Calu3 (cell line): Measurements from ENCODE around the gene ERP44. TPM values are rescaled to one million over a fixed set of nuclear protein-coding genes. Genes with fewer than 3 reads are reported as not detected.

ENCODE experiments used
- BruUV-seq: library from RNA; stranded (reverse); fragments of 400-500 nt; replicated peaks from 2 replicates; lab custom pipeline; 2021; lab: Mats Ljungman, UMichigan
- CTCF ChIA-PET: fragments of 300-600 bp; sonication (Branson Sonifier 250); formaldehyde crosslinking; loops from one replicate; lab custom pipeline; 2022; ENCODE audit warnings: antibody characterized with exemption; lab: Charles Lee
- DNase-seq: peaks from one replicate; pipeline ENCODE4 v3.0.0; 2022
- H3K27ac Mint-ChIP-seq: one replicate; pipeline ENCODE4 v1.8.0; 2022; ENCODE audit warnings: mixed read lengths; ENCODE audit not compliant: unreplicated experiment
- H3K27me3 Mint-ChIP-seq: one replicate; pipeline ENCODE4 v1.8.0; 2022; ENCODE audit warnings: mixed read lengths; ENCODE audit not compliant: unreplicated experiment
- H3K36me3 Mint-ChIP-seq: one replicate; pipeline ENCODE4 v1.8.0; 2022; ENCODE audit warnings: mild to moderate bottlenecking, moderate library complexity, mixed read lengths; ENCODE audit not compliant: insufficient read depth, unreplicated experiment
- H3K4me1 Mint-ChIP-seq: one replicate; pipeline ENCODE4 v1.8.0; 2022; ENCODE audit warnings: mild to moderate bottlenecking, low read depth, mixed read lengths; ENCODE audit not compliant: unreplicated experiment
- H3K4me3 Mint-ChIP-seq: one replicate; pipeline ENCODE4 v1.8.0; 2022; ENCODE audit warnings: mild to moderate bottlenecking, low read depth, moderate library complexity, mixed read lengths; ENCODE audit not compliant: unreplicated experiment
- H3K9me3 Mint-ChIP-seq: one replicate; pipeline ENCODE4 v1.8.0; 2022; ENCODE audit warnings: low read depth, mixed read lengths; ENCODE audit not compliant: unreplicated experiment
- intact Hi-C: fragments of 100-400 bp; cut with micrococcal nuclease; formaldehyde crosslinking; loops from one replicate; pipeline ENCODE4 v1.10.0; 2022; ENCODE audit not compliant: unreplicated experiment
- total RNA-seq: library from RNA; stranded (reverse); gene quantifications from 2 replicates; pipeline ENCODE4 v1.2.3, GENCODE V29; 2022
- TF ChIP-seq, protein P1 (sequence below): fragments of 200-600 bp; IDR thresholded peaks from one replicate; pipeline ENCODE4 v1.8.0; 2022; ENCODE audit warnings: antibody characterized with exemption; ENCODE audit not compliant: unreplicated experiment

The ERP44 gene
- total RNA-seq, 1 experiment from 2014 or later, result 12.3 TPM

DNA sequence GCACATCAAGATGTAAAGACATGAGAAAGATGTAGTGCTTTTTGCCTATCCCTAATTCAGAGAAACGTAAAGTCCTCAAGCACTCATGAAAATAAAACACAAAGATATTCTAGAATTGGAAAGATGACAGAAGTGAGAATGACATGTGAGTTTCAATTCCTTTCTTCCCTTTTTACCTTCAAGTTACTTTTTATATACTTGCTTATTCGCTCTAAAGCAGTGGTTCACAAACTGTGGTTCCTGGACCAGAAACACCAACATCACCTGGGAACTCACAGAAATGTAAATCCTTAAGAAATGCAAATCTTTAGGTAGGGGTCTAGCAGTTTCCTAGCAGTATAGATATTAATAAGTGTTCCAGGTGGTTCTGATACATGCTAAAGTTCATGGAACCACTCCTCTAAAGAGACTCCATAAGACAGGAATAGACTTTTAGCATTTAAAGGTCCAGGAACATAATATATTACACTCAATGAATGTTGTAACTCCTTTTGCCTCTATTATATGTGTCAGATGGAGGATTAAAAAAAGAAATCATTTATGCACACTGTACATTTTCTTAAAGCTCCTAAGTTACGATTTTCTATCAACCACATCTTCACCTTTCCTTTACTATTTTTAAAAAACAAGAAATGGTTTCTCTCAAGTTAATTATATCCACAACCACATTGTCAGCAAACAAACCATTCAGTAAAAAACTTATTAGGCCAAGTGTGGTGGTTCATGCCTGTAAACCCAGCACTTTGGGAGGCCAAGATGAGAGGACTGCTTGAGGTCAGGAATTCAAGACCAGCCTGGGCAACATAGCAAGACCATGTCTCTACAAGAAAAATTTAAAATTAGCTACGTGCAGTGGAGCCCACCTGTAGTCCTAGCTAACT lies 39.9 kb downstream of the ERP44 start:
- intact Hi-C loops, result no loop called here
- H3K4me3 Mint-ChIP-seq, result no peak overlapping the region
- no peaks in the 10 kb centered on the region for H3K4me1 Mint-ChIP-seq
- H3K27me3 Mint-ChIP-seq, result no peaks in the 10 kb centered on the region
- CTCF ChIA-PET, result no interaction called here
- DNase-seq, result no peak
- no peaks in the 10 kb centered on the region for H3K36me3 Mint-ChIP-seq
- no peaks in the 10 kb centered on the region for H3K9me3 Mint-ChIP-seq
- TF ChIP-seq, protein P1, sequence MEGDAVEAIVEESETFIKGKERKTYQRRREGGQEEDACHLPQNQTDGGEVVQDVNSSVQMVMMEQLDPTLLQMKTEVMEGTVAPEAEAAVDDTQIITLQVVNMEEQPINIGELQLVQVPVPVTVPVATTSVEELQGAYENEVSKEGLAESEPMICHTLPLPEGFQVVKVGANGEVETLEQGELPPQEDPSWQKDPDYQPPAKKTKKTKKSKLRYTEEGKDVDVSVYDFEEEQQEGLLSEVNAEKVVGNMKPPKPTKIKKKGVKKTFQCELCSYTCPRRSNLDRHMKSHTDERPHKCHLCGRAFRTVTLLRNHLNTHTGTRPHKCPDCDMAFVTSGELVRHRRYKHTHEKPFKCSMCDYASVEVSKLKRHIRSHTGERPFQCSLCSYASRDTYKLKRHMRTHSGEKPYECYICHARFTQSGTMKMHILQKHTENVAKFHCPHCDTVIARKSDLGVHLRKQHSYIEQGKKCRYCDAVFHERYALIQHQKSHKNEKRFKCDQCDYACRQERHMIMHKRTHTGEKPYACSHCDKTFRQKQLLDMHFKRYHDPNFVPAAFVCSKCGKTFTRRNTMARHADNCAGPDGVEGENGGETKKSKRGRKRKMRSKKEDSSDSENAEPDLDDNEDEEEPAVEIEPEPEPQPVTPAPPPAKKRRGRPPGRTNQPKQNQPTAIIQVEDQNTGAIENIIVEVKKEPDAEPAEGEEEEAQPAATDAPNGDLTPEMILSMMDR, result no peak
- no TSS peak for BruUV-seq
- no peak overlapping the region for H3K27ac Mint-ChIP-seq

- BruUV-seq, result no TSS peak
- CTCF ChIA-PET, result no interaction called here
- Mint-ChIP-seq H3K27ac (no peak overlapping the region), H3K27me3 (no peaks in the 10 kb centered on the region), H3K36me3 (no peaks in the 10 kb centered on the region), H3K4me3 (no peak overlapping the region), H3K9me3 (no peaks in the 10 kb centered on the region), H3K4me1 (no peaks in the 10 kb centered on the region)
- intact Hi-C loops, result no loop called here
- DNase-seq, result no peak
- TF ChIP-seq, protein P1, result no peak
Measured at GRCh38 chr9:100057624-100058023, 41.2 kb downstream of the ERP44 start.

DNA sequence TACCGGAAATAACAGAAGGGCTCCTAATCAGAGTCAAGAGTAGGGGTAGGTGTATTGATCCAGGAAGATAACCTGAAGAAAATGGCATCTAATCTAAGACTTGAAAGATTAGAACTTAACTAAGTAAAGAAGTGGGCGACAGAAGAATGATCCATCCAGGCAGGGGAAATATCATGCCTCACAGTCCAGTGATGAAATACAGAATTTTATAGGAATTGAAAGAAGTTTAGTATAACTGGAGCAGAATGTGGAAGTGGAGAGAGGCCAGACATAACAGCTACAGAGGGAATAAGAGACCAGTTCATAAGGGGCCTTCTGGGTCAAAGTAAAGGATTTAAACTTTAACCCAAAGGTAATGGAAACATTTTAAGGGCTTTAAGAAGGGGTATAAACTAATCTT lies 42.2 kb downstream of the ERP44 start:
- DNase-seq, result no peak
- CTCF ChIA-PET, result no interaction called here
- no TSS peak for BruUV-seq
- Mint-ChIP-seq H3K4me1 (no peaks in the 10 kb centered on the region), H3K27ac (no peak overlapping the region), H3K27me3 (no peaks in the 10 kb centered on the region), H3K36me3 (no peaks in the 10 kb centered on the region), H3K4me3 (no peak overlapping the region), H3K9me3 (no peaks in the 10 kb centered on the region)
- TF ChIP-seq, protein P1, result no peak
- intact Hi-C loops, result no loop called here

GRCh38 chr9:100052375-100052774 lies 46.4 kb downstream of the ERP44 start:
- Mint-ChIP-seq H3K9me3 (no peaks in the 10 kb centered on the region), H3K27ac (no peak overlapping the region), H3K4me1 (no peaks in the 10 kb centered on the region), H3K36me3 (no peaks in the 10 kb centered on the region), H3K4me3 (no peak overlapping the region), H3K27me3 (no peaks in the 10 kb centered on the region)
- intact Hi-C loops, result no loop called here
- TF ChIP-seq, protein P1, result no peak
- DNase-seq, result no peak
- CTCF ChIA-PET, result no interaction called here
- BruUV-seq, result no TSS peak
